ENCODE results near the gene FIZ1.
"Not testable (repeated sequence)": the region's sequence is repeated elsewhere in the genome, so short reads cannot be mapped to it uniquely, and the experiment has no call there.

FIZ1 gene

GRCh38 chr19:55578031-55578760, 21.1 kb downstream of the FIZ1 start:
- Histone ChIP-seq H3K9ac (ENCODE audit: low read length) (no peak overlapping the region), H3K4me3 (ENCODE audit: low read length) (no peak overlapping the region), H3K9me3 (ENCODE audit: control insufficient read depth, low read depth, low read length) (no peaks in the 10 kb centered on the region)

GRCh38 chr19:55576746-55577145, 22.6 kb downstream of the FIZ1 start:
- Histone ChIP-seq H3K4me1 (ENCODE audit: control insufficient read depth, low read depth, low read length) (no peaks in the 10 kb centered on the region), H3K9ac (ENCODE audit: low read length) (no peak overlapping the region), H3K27ac (ENCODE audit: low read length) (no peak overlapping the region), H3K4me3 (ENCODE audit: low read length) (no peak overlapping the region), H3K9me3 (ENCODE audit: control insufficient read depth, low read depth, low read length) (no peaks in the 10 kb centered on the region), H3K27me3 (ENCODE audit: control insufficient read depth, insufficient read depth, low read length) (no peaks in the 10 kb centered on the region), H3K36me3 (ENCODE audit: control insufficient read depth, low read depth, low read length) (peaks cover 8% of the 10 kb centered on the region)

More at GRCh38 chr19:55578031-55578760, 21.1 kb downstream of the FIZ1 start:
- no peaks in the 10 kb centered on the region for H3K4me1 ChIP-seq (ENCODE audit: control insufficient read depth, low read depth, low read length)
- H3K27me3 ChIP-seq (ENCODE audit: control insufficient read depth, insufficient read depth, low read length) = no peaks in the 10 kb centered on the region
- H3K36me3 ChIP-seq (ENCODE audit: control insufficient read depth, low read depth, low read length) = peaks cover 8% of the 10 kb centered on the region
- H3K27ac ChIP-seq (ENCODE audit: low read length) = no peak overlapping the region

GRCh38 chr19:55573929-55574328, 25.4 kb downstream of the FIZ1 start:
- H3K4me1 ChIP-seq (ENCODE audit: control insufficient read depth, low read depth, low read length); H3K27ac ChIP-seq (ENCODE audit: low read length); H3K9ac ChIP-seq (ENCODE audit: low read length); H3K27me3 ChIP-seq (ENCODE audit: control insufficient read depth, insufficient read depth, low read length); H3K4me3 ChIP-seq (ENCODE audit: low read length); H3K36me3 ChIP-seq (ENCODE audit: control insufficient read depth, low read depth, low read length); H3K9me3 ChIP-seq (ENCODE audit: control insufficient read depth, low read depth, low read length): not testable (repeated sequence)

GRCh38 chr19:55569477-55569876, 29.8 kb downstream of the FIZ1 start:
- H3K27ac ChIP-seq (ENCODE audit: low read length); H3K9me3 ChIP-seq (ENCODE audit: control insufficient read depth, low read depth, low read length); H3K9ac ChIP-seq (ENCODE audit: low read length); H3K36me3 ChIP-seq (ENCODE audit: control insufficient read depth, low read depth, low read length); H3K4me1 ChIP-seq (ENCODE audit: control insufficient read depth, low read depth, low read length); H3K27me3 ChIP-seq (ENCODE audit: control insufficient read depth, insufficient read depth, low read length); H3K4me3 ChIP-seq (ENCODE audit: low read length): not testable (repeated sequence)

GRCh38 chr19:55567708-55568328, 31.5 kb downstream of the FIZ1 start:
- Histone ChIP-seq H3K9me3 (ENCODE audit: control insufficient read depth, low read depth, low read length) (no peaks in the 10 kb centered on the region), H3K9ac (ENCODE audit: low read length) (no peak overlapping the region), H3K4me1 (ENCODE audit: control insufficient read depth, low read depth, low read length) (no peaks in the 10 kb centered on the region), H3K4me3 (ENCODE audit: low read length) (no peak overlapping the region), H3K36me3 (ENCODE audit: control insufficient read depth, low read depth, low read length) (no peaks in the 10 kb centered on the region), H3K27ac (ENCODE audit: low read length) (no peak overlapping the region), H3K27me3 (ENCODE audit: control insufficient read depth, insufficient read depth, low read length) (no peaks in the 10 kb centered on the region)

GRCh38 chr19:55566823-55567222, 32.5 kb downstream of the FIZ1 start:
- Histone ChIP-seq H3K27ac (ENCODE audit: low read length) (no peak overlapping the region), H3K4me1 (ENCODE audit: control insufficient read depth, low read depth, low read length) (no peaks in the 10 kb centered on the region), H3K36me3 (ENCODE audit: control insufficient read depth, low read depth, low read length) (no peaks in the 10 kb centered on the region), H3K27me3 (ENCODE audit: control insufficient read depth, insufficient read depth, low read length) (no peaks in the 10 kb centered on the region), H3K9ac (ENCODE audit: low read length) (no peak overlapping the region), H3K4me3 (ENCODE audit: low read length) (no peak overlapping the region), H3K9me3 (ENCODE audit: control insufficient read depth, low read depth, low read length) (no peaks in the 10 kb centered on the region)

- Histone ChIP-seq H3K36me3 (ENCODE audit: control insufficient read depth, low read depth, low read length) (no peaks in the 10 kb centered on the region), H3K27me3 (ENCODE audit: control insufficient read depth, insufficient read depth, low read length) (no peaks in the 10 kb centered on the region), H3K27ac (ENCODE audit: low read length) (no peak overlapping the region), H3K4me1 (ENCODE audit: control insufficient read depth, low read depth, low read length) (no peaks in the 10 kb centered on the region), H3K9ac (ENCODE audit: low read length) (no peak overlapping the region), H3K9me3 (ENCODE audit: control insufficient read depth, low read depth, low read length) (no peaks in the 10 kb centered on the region), H3K4me3 (ENCODE audit: low read length) (no peak overlapping the region)
Measured at GRCh38 chr19:55563261-55563690, 36.0 kb downstream of the FIZ1 start.

GRCh38 chr19:55559684-55560083, 39.6 kb downstream of the FIZ1 start:
- Histone ChIP-seq H3K9me3 (ENCODE audit: control insufficient read depth, low read depth, low read length) (no peaks in the 10 kb centered on the region), H3K27ac (ENCODE audit: low read length) (no peak overlapping the region), H3K4me1 (ENCODE audit: control insufficient read depth, low read depth, low read length) (no peaks in the 10 kb centered on the region), H3K36me3 (ENCODE audit: control insufficient read depth, low read depth, low read length) (no peaks in the 10 kb centered on the region), H3K4me3 (ENCODE audit: low read length) (no peak overlapping the region), H3K9ac (ENCODE audit: low read length) (no peak overlapping the region), H3K27me3 (ENCODE audit: control insufficient read depth, insufficient read depth, low read length) (no peaks in the 10 kb centered on the region)

- Histone ChIP-seq H3K27me3 (ENCODE audit: control insufficient read depth, insufficient read depth, low read length) (no peaks in the 10 kb centered on the region), H3K4me1 (ENCODE audit: control insufficient read depth, low read depth, low read length) (peaks cover 3% of the 10 kb centered on the region)
Measured at GRCh38 chr19:55554741-55555152, 44.6 kb downstream of the FIZ1 start.

GRCh38 chr19:55554302-55554701, 45.0 kb downstream of the FIZ1 start:
- Histone ChIP-seq H3K27me3 (ENCODE audit: control insufficient read depth, insufficient read depth, low read length) (no peaks in the 10 kb centered on the region), H3K4me3 (ENCODE audit: low read length) (no peak overlapping the region), H3K9ac (ENCODE audit: low read length) (no peak overlapping the region), H3K36me3 (ENCODE audit: control insufficient read depth, low read depth, low read length) (no peaks in the 10 kb centered on the region), H3K27ac (ENCODE audit: low read length) (no peak overlapping the region), H3K4me1 (ENCODE audit: control insufficient read depth, low read depth, low read length) (peaks cover 3% of the 10 kb centered on the region), H3K9me3 (ENCODE audit: control insufficient read depth, low read depth, low read length) (no peaks in the 10 kb centered on the region)

More at GRCh38 chr19:55554741-55555152, 44.6 kb downstream of the FIZ1 start:
- Histone ChIP-seq H3K27ac (ENCODE audit: low read length) (no peak overlapping the region), H3K9ac (ENCODE audit: low read length) (no peak overlapping the region), H3K9me3 (ENCODE audit: control insufficient read depth, low read depth, low read length) (no peaks in the 10 kb centered on the region), H3K36me3 (ENCODE audit: control insufficient read depth, low read depth, low read length) (no peaks in the 10 kb centered on the region), H3K4me3 (ENCODE audit: low read length) (no peak overlapping the region)

GRCh38 chr19:55553217-55554182, 45.8 kb downstream of the FIZ1 start:
- H3K27ac ChIP-seq (ENCODE audit: low read length) = no peak overlapping the region
- H3K27me3 ChIP-seq (ENCODE audit: control insufficient read depth, insufficient read depth, low read length) = no peaks in the 10 kb centered on the region
- peaks cover 3% of the 10 kb centered on the region for H3K4me1 ChIP-seq (ENCODE audit: control insufficient read depth, low read depth, low read length)
- no peak overlapping the region for H3K9ac ChIP-seq (ENCODE audit: low read length)
- H3K9me3 ChIP-seq (ENCODE audit: control insufficient read depth, low read depth, low read length) = no peaks in the 10 kb centered on the region
- H3K4me3 ChIP-seq (ENCODE audit: low read length) = no peak overlapping the region
- no peaks in the 10 kb centered on the region for H3K36me3 ChIP-seq (ENCODE audit: control insufficient read depth, low read depth, low read length)
